ENCODE measurements around the gene E2F1.

The E2F1 gene

DNA sequence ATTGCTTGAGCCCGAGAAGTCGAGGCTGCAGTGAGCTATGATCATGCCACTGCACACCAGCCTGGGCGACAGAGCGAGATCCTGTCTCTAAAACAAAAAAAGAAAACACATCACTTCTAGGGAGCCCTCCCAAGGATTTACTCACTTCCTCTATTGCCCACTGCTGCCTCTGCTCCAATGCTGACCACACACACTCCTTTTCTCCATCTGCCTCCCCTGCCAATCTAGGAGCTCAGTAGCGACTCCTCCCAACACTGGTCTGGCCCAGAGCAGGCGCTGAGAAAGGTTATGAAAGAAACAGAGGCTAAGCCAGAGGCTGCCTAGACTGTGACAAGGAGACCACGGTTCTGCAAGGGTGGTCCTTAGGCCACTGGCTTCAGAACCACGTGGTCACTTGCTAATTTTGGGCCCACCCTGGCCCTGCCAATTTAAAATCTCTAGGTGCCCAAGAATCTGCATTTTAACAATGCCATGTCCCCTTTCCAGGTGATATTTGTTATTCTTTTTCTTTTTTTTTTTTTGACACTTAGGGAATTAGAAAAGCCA, 1.3 kb upstream of the E2F1 start:
- DNase-seq (ENCODE audit: low read depth): no peak

DNA sequence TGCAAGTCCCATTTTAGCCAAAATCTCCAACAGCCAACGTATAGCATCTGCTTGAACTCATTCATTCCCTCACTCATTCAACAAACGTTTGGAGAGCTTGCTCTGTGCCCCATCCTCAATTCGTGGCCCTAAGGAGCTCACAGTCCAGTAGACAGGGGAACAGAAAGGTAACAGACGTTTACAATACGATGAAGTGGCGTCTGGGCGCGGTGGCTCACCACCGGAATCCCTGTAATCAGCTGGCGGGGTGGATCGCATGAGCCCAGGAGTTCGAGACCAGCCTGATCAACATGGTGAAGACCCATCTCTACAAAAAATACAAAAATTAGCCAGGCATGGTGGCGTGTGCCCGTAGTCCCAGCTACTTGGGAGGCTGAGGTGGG, 790 bp upstream of the E2F1 start:
- DNase-seq (ENCODE audit: low read depth): no peak

DNA sequence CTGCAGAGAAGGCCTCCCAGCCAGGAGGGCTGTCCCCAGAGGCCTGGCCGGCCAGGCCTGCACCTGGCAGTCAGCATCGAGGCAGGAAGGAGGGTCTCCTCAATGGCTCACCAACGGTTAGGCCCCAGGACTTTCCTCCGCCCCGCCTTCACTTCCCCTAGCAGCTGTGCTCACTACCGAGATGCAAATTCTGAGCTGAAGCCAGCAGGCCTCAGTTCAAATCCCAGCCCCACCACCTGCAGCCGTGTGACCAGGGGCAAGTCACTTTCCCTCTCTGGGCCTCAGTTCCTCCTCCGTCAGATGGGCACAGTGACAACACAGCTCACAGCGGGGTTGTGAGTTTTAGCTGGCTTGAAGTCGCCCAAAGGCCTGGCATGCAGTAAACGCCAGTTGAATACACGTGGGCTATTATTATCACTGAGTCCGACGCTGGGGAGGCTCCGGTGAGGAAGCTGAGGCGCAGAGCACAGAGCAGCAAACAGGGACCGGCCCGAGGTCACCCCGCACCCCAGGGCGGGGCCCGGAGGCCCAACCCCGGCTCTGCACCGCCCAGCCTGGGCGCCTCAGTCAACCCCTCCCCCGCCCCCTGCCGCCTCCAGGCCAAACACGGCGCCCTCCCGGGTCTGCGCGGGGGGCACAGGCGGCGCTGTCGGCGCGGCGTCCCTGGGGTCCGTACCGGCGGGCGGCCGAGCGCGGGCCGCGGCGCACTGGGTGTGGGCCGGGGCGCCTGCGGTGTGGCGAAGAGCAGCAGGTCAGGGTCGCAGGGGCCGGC, 671 bp downstream of the E2F1 start:
- no peak for DNase-seq (ENCODE audit: low read depth)

- no peak for DNase-seq (ENCODE audit: low read depth)
These were observed 1.5 kb downstream of the E2F1 start for GRCh38 chr20:33684533-33685327.

DNA sequence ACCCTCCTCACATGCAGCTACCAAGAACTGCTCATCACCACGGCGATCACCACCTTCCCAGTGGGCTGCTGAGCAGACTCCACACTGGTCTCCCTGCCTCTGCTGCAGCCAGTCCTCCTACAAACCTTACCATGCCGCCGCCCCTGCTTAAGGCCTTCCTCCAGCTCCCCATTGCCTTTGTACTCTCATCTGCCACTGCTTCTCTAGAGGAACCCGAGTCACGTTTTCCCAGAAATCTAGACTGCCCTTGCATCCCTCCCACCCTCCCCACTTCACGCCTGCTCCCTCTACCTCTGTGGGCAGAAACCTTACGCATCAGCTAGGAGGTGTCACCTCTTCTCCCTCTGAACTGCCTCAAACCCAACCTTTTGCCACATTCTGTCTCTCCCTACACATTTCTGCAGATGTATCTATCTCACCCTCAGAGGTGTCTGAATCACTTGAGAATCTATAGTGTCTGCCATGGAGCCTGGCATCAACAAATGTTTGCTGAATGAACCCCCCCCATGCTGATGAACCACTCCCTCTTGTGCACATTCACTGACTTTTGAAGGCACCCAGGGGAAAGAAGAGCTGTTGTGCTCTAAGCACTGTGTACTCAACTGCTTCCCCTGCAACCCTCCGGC, 4.3 kb downstream of the E2F1 start:
- no peak for DNase-seq (ENCODE audit: low read depth)

DNA sequence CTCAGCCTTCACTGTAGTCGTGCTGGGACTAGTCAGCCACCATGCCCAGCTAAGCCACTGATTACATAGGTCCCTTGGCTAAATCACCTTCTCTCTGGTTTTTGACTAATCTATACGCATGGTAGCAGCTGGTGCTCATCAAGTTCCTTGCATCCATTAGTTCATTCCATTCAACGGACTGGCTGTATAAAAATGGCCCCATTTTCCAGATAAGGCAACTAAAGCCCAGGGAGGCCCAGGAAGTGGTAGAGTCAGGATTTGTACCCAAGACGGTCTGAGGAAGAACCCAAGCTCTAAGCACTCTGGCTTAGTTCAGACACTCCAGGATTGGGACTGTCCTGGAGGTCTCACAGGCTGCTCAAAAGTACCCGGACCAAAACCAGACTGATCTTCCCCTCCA, 4.9 kb downstream of the E2F1 start:
- no peak for DNase-seq (ENCODE audit: low read depth)

- DNase-seq (ENCODE audit: low read depth): no peak
These were observed 5.5 kb downstream of the E2F1 start for GRCh38 chr20:33680686-33681085.

- DNase-seq (ENCODE audit: low read depth): no peak
These were observed 6.3 kb downstream of the E2F1 start for GRCh38 chr20:33679758-33680485.

DNA sequence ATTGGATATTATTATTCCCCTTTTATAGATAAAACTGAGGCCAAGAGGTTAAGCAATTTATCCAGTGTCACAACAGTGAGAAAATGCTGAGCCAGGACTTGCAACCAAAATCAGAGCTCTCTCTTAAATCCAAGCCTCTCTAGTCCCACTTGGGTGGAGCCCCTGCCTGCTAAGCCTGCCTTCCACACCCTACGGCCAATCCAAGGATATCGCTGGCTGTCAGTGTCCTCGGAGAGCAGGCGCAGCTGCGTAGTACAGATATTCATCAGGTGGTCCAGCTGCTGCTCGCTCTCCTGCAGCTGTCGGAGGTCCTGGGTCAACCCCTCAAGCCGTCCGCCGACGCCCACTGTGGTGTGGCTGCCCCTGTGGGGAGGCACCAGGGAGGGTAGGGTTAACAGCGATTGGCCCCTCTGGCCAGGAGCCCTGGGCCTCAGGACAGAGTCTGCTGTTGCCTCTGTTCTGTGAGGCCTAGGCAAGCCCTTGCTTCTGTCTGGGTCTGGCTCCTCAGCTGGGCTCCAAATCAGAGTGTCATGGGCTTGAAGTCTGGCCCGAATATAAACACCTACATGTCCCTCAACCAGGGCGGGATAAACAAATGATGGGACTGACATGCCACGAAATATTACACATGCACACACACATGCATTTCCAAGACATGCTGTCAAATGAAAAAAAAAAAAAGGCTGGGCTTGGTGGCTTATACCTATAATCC, 8.0 kb downstream of the E2F1 start:
- DNase-seq (ENCODE audit: low read depth): no peak

DNA sequence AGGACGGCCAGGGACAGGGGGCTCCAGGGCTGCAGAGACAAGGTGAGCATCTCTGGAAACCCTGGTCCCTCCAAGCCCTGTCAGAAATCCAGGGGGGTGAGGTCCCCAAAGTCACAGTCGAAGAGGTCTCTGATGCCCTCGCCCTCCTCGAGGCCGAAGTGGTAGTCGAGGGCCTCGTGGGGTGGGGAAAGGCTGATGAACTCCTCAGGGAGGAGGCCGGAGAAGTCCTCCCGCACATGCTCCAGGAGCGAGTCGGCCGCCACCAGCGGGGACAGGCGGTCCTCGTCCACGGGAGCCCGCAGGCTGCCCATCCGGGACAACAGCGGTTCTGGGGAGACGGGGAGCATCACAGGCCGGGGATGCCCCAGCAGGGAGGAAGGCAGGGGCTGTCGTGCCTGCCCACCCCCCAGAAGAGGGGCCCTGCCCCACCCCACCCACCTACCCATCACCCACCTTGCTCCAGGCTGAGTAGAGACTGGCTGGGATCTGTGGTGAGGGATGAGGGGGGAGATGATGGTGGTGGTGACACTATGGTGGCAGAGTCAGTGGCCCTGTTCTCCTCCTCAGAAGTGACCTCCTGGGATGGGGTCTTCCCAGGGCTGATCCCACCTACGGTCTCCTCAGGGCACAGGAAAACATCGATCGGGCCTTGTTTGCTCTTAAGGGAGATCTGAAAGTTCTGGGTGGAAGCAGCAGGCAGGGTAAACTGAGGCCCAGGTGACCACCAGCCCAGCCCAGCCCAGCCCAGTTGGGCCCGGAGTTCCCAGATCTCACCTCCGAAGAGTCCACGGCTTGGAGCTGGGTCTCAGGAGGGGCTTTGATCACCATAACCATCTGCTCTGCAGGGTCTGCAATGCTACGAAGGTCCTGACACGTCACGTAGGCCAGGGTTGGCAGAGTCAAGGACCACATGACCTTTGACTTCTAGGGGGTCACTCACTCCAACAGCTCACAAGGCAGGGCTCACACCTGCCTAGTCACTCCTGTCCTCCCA, 9.2 kb downstream of the E2F1 start:
- DNase-seq (ENCODE audit: low read depth): no peak

- no peak for DNase-seq (ENCODE audit: low read depth)
These were observed 10.1 kb downstream of the E2F1 start for GRCh38 chr20:33676121-33676520.

GRCh38 chr20:33675136-33675959, 10.8 kb downstream of the E2F1 start:
- DNase-seq (ENCODE audit: low read depth): no peak

- DNase-seq (ENCODE audit: low read depth): peak; percentile 28
These were observed 11.7 kb downstream of the E2F1 start, which contains the start of gene NECAB3 for GRCh38 chr20:33674294-33675135. Gene NECAB3, minus strand, starts transcription at chr20:33674428. Its CDS starts 76 bp downstream, at chr20:33674352.

DNA sequence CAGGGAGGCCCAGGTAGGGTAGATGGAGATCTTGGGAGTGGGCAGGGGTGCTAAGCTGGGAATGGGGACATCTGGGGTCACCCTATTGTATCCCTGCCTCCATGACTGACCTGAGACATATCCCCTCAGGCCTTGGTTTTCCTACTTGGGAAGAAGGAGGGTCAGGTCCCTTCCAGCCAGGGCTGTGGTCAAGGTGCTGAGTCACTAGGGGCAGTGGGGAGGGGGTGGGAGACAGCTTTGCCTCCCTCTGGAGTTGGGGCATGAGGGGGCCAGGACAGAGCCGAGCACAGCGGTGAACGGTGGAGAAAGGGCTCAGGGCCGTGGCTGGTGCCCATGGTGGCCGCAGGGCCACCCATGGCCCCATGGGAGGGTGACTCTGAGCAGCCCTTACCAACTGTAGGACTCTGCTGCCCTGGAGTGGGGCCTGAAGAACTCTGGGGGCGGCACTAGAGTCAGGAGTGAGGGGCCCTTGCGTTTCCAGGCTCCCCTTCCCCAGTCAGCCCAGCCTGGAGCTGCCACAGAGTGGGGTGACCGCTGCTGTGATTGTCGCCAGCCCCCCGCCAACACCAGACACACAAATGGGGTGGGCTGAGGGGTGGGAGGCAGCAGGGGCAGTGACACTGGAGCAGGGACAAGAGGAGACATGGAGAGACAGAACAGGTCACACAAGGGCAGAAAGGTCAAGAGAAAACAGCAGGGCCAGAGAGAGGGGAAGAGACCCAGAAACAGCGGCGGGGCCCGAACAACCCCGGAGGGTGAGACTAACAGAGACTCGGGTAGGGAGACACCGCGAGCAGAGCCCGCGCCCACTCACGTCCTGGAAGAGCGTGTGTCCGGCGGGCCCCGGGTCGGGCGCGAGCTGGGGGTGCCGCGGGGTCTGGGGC, 12.5 kb downstream of the E2F1 start:
- DNase-seq (ENCODE audit: low read depth): no peak

DNA sequence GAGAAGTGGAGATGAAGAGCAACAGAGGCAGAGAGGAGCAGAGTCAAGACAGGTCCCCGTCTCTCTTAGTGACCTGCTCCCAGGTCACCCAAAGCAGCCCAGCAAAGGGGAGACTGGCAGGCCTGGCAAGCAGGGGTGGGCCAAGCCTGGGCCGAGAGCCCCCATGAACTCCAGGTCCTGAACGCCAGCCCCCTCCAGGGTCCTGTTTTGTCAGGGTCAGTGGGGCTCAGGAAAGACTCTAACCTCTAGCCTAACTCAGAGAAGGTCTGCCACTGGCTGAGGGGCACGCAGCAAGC, 13.1 kb downstream of the E2F1 start:
- DNase-seq (ENCODE audit: low read depth): no peak

- no peak for DNase-seq (ENCODE audit: low read depth)
These were observed 13.6 kb downstream of the E2F1 start for GRCh38 chr20:33672426-33673113.
